SK-N-SH (cell line): ENCODE data around the gene FOXK2. TPM values are rescaled to one million over a fixed set of nuclear protein-coding genes. Genes with fewer than 3 reads are reported as not detected.

Experiments used
- CTCF ChIA-PET: fragments of 300-600, 350-600 bp; formaldehyde crosslinking; extraction: SDS; loops from one replicate; lab custom pipeline; 2021; lab: Yijun Ruan, JAX
- POLR2A ChIA-PET: fragments of 350-600 bp; sonication (Branson Sonifier 250); formaldehyde crosslinking; extraction: SDS; loops from one replicate; lab custom pipeline; 2020; ENCODE audit warnings: antibody characterized with exemption, inconsistent platforms; lab: Yijun Ruan, JAX
- DNase-seq: peaks from one replicate; pipeline ENCODE4 v3.0.0; 2012
- H2AFZ ChIP-seq: fragments of 200-600 bp; sonication (generic); 2 replicates; pipeline ENCODE4 v1.8.1; 2016; ENCODE audit warnings: antibody characterized with exemption, mild to moderate bottlenecking, low read depth
- H3F3A ChIP-seq: fragments of 200-600 bp; sonication (generic); replicated peaks from 2 replicates; pipeline ENCODE3; 2016; ENCODE audit warnings: antibody characterized with exemption, mild to moderate bottlenecking; ENCODE audit not compliant: insufficient read depth
- H3K27ac ChIP-seq, 2 experiments: fragments of 200-500 bp in 1 of 2; fragments of 200-600 bp in 1 of 2; sonication (Bioruptor generic) in 1 of 2; sonication (generic), shearing (Covaris generic) in 1 of 2; 2 replicates each; pipeline versions ENCODE4 v1.5.1 to v1.6.1; 2014 to 2016; ENCODE audit warnings: low read depth in 2 of 2, inconsistent platforms in 1 of 2, low read length in 1 of 2, mild to moderate bottlenecking in 1 of 2, mixed read lengths in 1 of 2
- H3K27me3 ChIP-seq: fragments of 200-600 bp; sonication (generic), shearing (Covaris generic); 2 replicates; pipeline ENCODE4 v1.6.1; 2016; ENCODE audit warnings: mixed run types; ENCODE audit not compliant: insufficient read depth
- H3K36me3 ChIP-seq, 2 experiments: fragments of 200-500 bp in 1 of 2; fragments of 200-600 bp in 1 of 2; sonication (Bioruptor generic) in 1 of 2; sonication (generic) in 1 of 2; replicated peaks in 1 of 2; 2 replicates each; pipeline versions ENCODE3 to v1.5.1; 2014 to 2016; ENCODE audit warnings: low read length in 1 of 2, mild to moderate bottlenecking in 1 of 2; ENCODE audit not compliant: insufficient read depth in 2 of 2, control insufficient read depth in 1 of 2
- H3K4me1 ChIP-seq, 2 experiments: fragments of 200-500 bp in 1 of 2; fragments of 200-600 bp in 1 of 2; sonication (Bioruptor generic) in 1 of 2; sonication (generic), shearing (Covaris generic) in 1 of 2; 2 replicates each; pipeline versions ENCODE4 v1.5.1 to v1.6.1; 2014 to 2016; ENCODE audit warnings: low read depth in 1 of 2, low read length in 1 of 2, mixed run types in 1 of 2; ENCODE audit not compliant: insufficient read depth in 2 of 2, control insufficient read depth in 1 of 2
- H3K4me2 ChIP-seq: fragments of 200-600 bp; sonication (generic), shearing (Covaris generic); 2 replicates; pipeline ENCODE4 v1.6.1; 2017; ENCODE audit warnings: mixed run types
- H3K4me3 ChIP-seq, 2 experiments: fragments of 200-500 bp in 1 of 2; fragments of 200-600 bp in 1 of 2; sonication (Bioruptor generic) in 1 of 2; sonication (generic), shearing (Covaris generic) in 1 of 2; 2 replicates each; pipeline versions ENCODE4 v1.5.1 to v1.8.1; 2014 to 2016; ENCODE audit warnings: low read depth in 2 of 2, inconsistent platforms in 1 of 2, low read length in 1 of 2, mild to moderate bottlenecking in 1 of 2, mixed read lengths in 1 of 2, moderate library complexity in 1 of 2
- H3K79me2 ChIP-seq: fragments of 200-600 bp; sonication (generic); 2 replicates; pipeline ENCODE4 v1.8.1; 2017; ENCODE audit warnings: mild to moderate bottlenecking; ENCODE audit not compliant: insufficient read depth
- H3K9ac ChIP-seq: fragments of 200-600 bp; sonication (generic); 2 replicates; pipeline ENCODE4 v1.6.1; 2017; ENCODE audit warnings: mixed run types
- H3K9me2 ChIP-seq: fragments of 200-600 bp; sonication (generic); 2 replicates; pipeline ENCODE4 v1.6.1; 2017; ENCODE audit warnings: mixed run types
- H3K9me3 ChIP-seq: fragments of 200-600 bp; sonication (generic); 2 replicates; pipeline ENCODE4 v1.6.1; 2017; ENCODE audit warnings: mixed run types, mild to moderate bottlenecking, moderate library complexity
- H4K20me1 ChIP-seq: fragments of 200-600 bp; sonication (generic); 2 replicates; pipeline ENCODE4 v1.6.1; 2017; ENCODE audit warnings: mild to moderate bottlenecking, mixed run types; ENCODE audit not compliant: insufficient read depth
- CHD2 ChIP-seq: fragments of 150-350 bp; IDR thresholded peaks from 2 replicates; pipeline ENCODE4 v1.6.1; 2018; ENCODE audit warnings: low read length; ENCODE audit not compliant: partially characterized antibody
- ELF1 ChIP-seq: IDR thresholded peaks from 2 replicates; pipeline ENCODE4 v1.4.0; 2012
- EP300 ChIP-seq, 2 experiments: IDR thresholded peaks; 2 replicates each; pipeline versions ENCODE4 v1.4.0 to v1.6.1; 2012; ENCODE audit warnings: borderline replicate concordance in 1 of 2, low read depth in 1 of 2, low read length in 1 of 2
- FOSL2 ChIP-seq: IDR thresholded peaks from 2 replicates; pipeline ENCODE4 v1.4.0; 2012; ENCODE audit warnings: low read depth, mild to moderate bottlenecking, moderate library complexity, borderline replicate concordance
- FOXJ3 ChIP-seq: sonication (generic); formaldehyde crosslinking; IDR thresholded peaks from 2 replicates; pipeline ENCODE4 v1.5.1; 2020; ENCODE audit warnings: mild to moderate bottlenecking, missing genetic modification reagents
- GATA2 ChIP-seq: sonication (generic); formaldehyde crosslinking; IDR thresholded peaks from 2 replicates; pipeline ENCODE4 v1.5.0; 2020; ENCODE audit warnings: mild to moderate bottlenecking, missing genetic modification reagents
- IRF3 ChIP-seq: fragments of 150-350 bp; IDR thresholded peaks from 2 replicates; pipeline ENCODE4 v1.6.1; 2016; ENCODE audit warnings: mild to moderate bottlenecking, low read depth, low read length
- JUND ChIP-seq: IDR thresholded peaks from 2 replicates; pipeline ENCODE4 v1.4.0; 2012
- MAX ChIP-seq: IDR thresholded peaks from 2 replicates; pipeline ENCODE4 v1.4.0; 2012; ENCODE audit warnings: low read depth
- NRF1 ChIP-seq: IDR thresholded peaks from 2 replicates; pipeline ENCODE4 v1.6.1; 2012; ENCODE audit warnings: low read depth, mild to moderate bottlenecking, low read length
- PBX3 ChIP-seq: IDR thresholded peaks from 2 replicates; pipeline ENCODE4; 2012
- RCOR1 ChIP-seq: fragments of 150-350 bp; IDR thresholded peaks from 2 replicates; pipeline ENCODE4 v1.6.1; 2017; ENCODE audit warnings: antibody characterized with exemption, low read length
- SIN3A ChIP-seq: IDR thresholded peaks from 2 replicates; pipeline ENCODE4 v1.6.1; 2012; ENCODE audit warnings: low read depth, mild to moderate bottlenecking, low read length, moderate library complexity, borderline replicate concordance
- SMC3 ChIP-seq: IDR thresholded peaks from 2 replicates; pipeline ENCODE4 v1.6.1; 2012; ENCODE audit warnings: low read depth, low read length, improper control_type of control experiment
- USF2 ChIP-seq: fragments of 150-350 bp; IDR thresholded peaks from 2 replicates; pipeline ENCODE4 v1.6.1; 2017; ENCODE audit warnings: antibody characterized with exemption, low read length, low read depth, borderline replicate concordance
- YY1 ChIP-seq: IDR thresholded peaks from 2 replicates; pipeline ENCODE4 v1.4.0; 2012; ENCODE audit warnings: low read depth, mild to moderate bottlenecking
- ZBTB33 ChIP-seq: IDR thresholded peaks from 2 replicates; pipeline ENCODE4 v1.4.0; 2012; ENCODE audit warnings: low read depth, borderline replicate concordance
- WGBS: methylation state at CpG from one replicate; pipeline ENCODE4 v1.1.6; 2017; ENCODE audit warnings: low lambda C conversion rate; 5-methylcytosine and 5-hydroxymethylcytosine counted together
- polyA plus RNA-seq, 3 experiments: library from polyadenylated mRNA; depleted of rRNA; stranded (reverse); fragments of >200 nt; gene quantifications; 2 replicates each; pipeline ENCODE4 v1.2.3, GENCODE V29; 2012

FOXK2 gene
- polyA plus RNA-seq, 1 of the 3 experiments (the other 2 are of a cell fraction): 36.4 TPM

GRCh38 chr17:82483836-82484235 is 35.7 kb upstream of the FOXK2 start:
- POLR2A ChIA-PET: no interaction called here
- Histone ChIP-seq H3F3A (peaks cover 24% of the 10 kb centered on the region), H2AFZ (no peak overlapping the region), H3K9me3 (no peaks in the 10 kb centered on the region), H3K27ac (no peak overlapping the region), H3K4me2 (no peak overlapping the region)
- DNase-seq: no peak
- WGBS: 90% methylated on average over 9 of the region's 9 CpGs
- TF ChIP-seq FOSL2: no peak
- no peak for TF ChIP-seq USF2
- TF ChIP-seq ELF1: no peak
- no peak for TF ChIP-seq GATA2
- no peak for TF ChIP-seq NRF1
- TF ChIP-seq RCOR1: no peak
- TF ChIP-seq YY1: no peak
- TF ChIP-seq SMC3: no peak
- no peak for TF ChIP-seq FOXJ3
- TF ChIP-seq IRF3: no peak
- no peak for TF ChIP-seq PBX3
- no peak for TF ChIP-seq CHD2
- TF ChIP-seq SIN3A: no peak
- no peak for TF ChIP-seq JUND
- no peak for TF ChIP-seq MAX
- no peak for TF ChIP-seq EP300 (IDR thresholded peaks at IDR 0.05; ENCODE audit: borderline replicate concordance in 1 of 2, low read depth in 1 of 2, low read length in 1 of 2)
- TF ChIP-seq ZBTB33: no peak
- TF ChIP-seq, all 33 proteins: peak for 0
- CTCF ChIA-PET: interaction anchor here (0.9 kb wide), 1 partner anchor 11 kb away, joined by 4 read pairs; no protein-coding TSS in a partner anchor
- H3K9ac ChIP-seq: no peak overlapping the region
- peaks cover 52 to 69% of the 10 kb centered on the region in 2 experiments for H3K36me3 ChIP-seq
- no peaks in the 10 kb centered on the region for H3K79me2 ChIP-seq
- no peak overlapping the region for H3K4me3 ChIP-seq
- H3K4me1 ChIP-seq: no peaks in the 10 kb centered on the region
- no peaks in the 10 kb centered on the region for H4K20me1 ChIP-seq
- H3K27me3 ChIP-seq: no peaks in the 10 kb centered on the region
- H3K9me2 ChIP-seq: no peaks in the 10 kb centered on the region
